Heart right ventricle (tissue), 16 donors: ENCODE data around the gene TRAP1. TPM values are rescaled to one million over a fixed set of nuclear protein-coding genes. Genes with fewer than 3 reads are reported as not detected.

Source experiments
- ATAC-seq, 8 donors: fragments of 200-7000 bp; cut with Tn5 transposase; one replicate each; pipeline ENCODE4 v1.9.1; 2020; ENCODE audit warnings: mild to moderate bottlenecking in 8 of 8, moderate library complexity in 8 of 8, moderate number of reproducible peaks in 1 of 8
- DNase-seq, 2 donors: peaks; one replicate each; pipeline ENCODE4 v3.0.0-alpha.2; 2020
- H3K27ac ChIP-seq, 10 donors: fragments of 200-600 bp; sonication (generic) in 2 of 10; one replicate each; pipeline versions ENCODE4 v1.5.0 to v1.8.0; 2020 to 2022; ENCODE audit warnings: mild to moderate bottlenecking in 3 of 10
- H3K27me3 ChIP-seq, 7 donors: fragments of 200-600 bp; one replicate each; pipeline ENCODE4 v1.8.0; 2021 to 2022; ENCODE audit warnings: mild to moderate bottlenecking in 2 of 7
- H3K36me3 ChIP-seq, 9 donors: fragments of 200-600 bp; sonication (generic) in 1 of 9; one replicate each; pipeline versions ENCODE4 v1.5.0 to v1.8.0; 2020 to 2022; ENCODE audit warnings: mild to moderate bottlenecking in 2 of 9
- H3K4me1 ChIP-seq, 9 donors: fragments of 200-600 bp; sonication (generic) in 1 of 9; one replicate each; pipeline versions ENCODE4 v1.5.0 to v1.8.0; 2020 to 2022; ENCODE audit warnings: mild to moderate bottlenecking in 4 of 9
- H3K4me3 ChIP-seq, 10 donors: fragments of 200-600 bp; sonication (generic) in 2 of 10; one replicate each; pipeline versions ENCODE4 v1.5.0 to v1.8.0; 2020 to 2022; ENCODE audit warnings: mild to moderate bottlenecking in 7 of 10, moderate library complexity in 2 of 10
- H3K9me3 ChIP-seq, 11 donors: fragments of 200-600 bp in 10 of 11; sonication (generic) in 2 of 11; one replicate each; pipeline versions ENCODE4 v1.5.0 to v1.8.0; 2013 to 2022; ENCODE audit warnings: mild to moderate bottlenecking in 2 of 11, control low read depth in 1 of 11, moderate library complexity in 1 of 11
- CTCF ChIP-seq, 9 donors: fragments of 200-600 bp; sonication (generic) in 2 of 9; IDR thresholded peaks; one replicate each; pipeline versions ENCODE4 v1.5.0 to v1.8.0; 2021 to 2022; ENCODE audit warnings: antibody characterized with exemption in 9 of 9, mild to moderate bottlenecking in 5 of 9, moderate library complexity in 1 of 9
- WGBS, 2 donors: extraction: QIAGEN DNeasy Blood & Tissue Kit; methylation state at CpG; one replicate each; pipeline ENCODE4 v1.1.7; 2013; ENCODE audit warnings: inconsistent platforms in 1 of 2; 5-methylcytosine and 5-hydroxymethylcytosine counted together
- intact Hi-C, 10 donors: fragments of 100-400 bp; cut with DNase I; formaldehyde crosslinking; loops; one replicate each; pipeline versions ENCODE4 v1.11.1 to v1.14.2; 2022
- polyA plus RNA-seq, 2 donors: library from polyadenylated mRNA; stranded (reverse); fragments of 200-250 nt; gene quantifications; one replicate each; pipeline ENCODE4 v1.2.3, GENCODE V29; 2013
- total RNA-seq, 10 donors: library from RNA; stranded (reverse); fragmentation: NEBNext Ultra II Directional in 3 of 10; extraction: Animal tissue kit (Norgen Biotek cat#: 25700) in 3 of 10; gene quantifications; one replicate each; pipeline versions ENCODE4 v1.2.1 to v1.2.4, GENCODE V29; 2021 to 2023
- donor health status: Arrhythmogenic right ventricular cardiomyopathy.
- donor health status: ischemic (EF 13 %, LVEDD 7.1; RV severe dilation, severe dysfunction).
- donor health status: healthy with polysubstance abuse.
- donor health status: DM: no; HTN: yes; CAD: no.
- donor health status: DM: no; HTN: no; CAD: no.
- donor health status: ischemic (EF 25% LVEDD 6.9; RV normal size, moderate dysfunction).
- donor health status: ischemic (EF 25% LVEDD 5.7; RV mildly dilated, moderate dysfunction).
- donor health status: healthy.
- donor health status: DM: yes; HTN: yes; CAD: no.
- donor health status: Ischemic cardiomyopathy.
- donor health status: ischemic (EF 35%, LVEDD 5.7; RV mildly dilated, moderate dysfunction).
- donor health status: nonischemic (EF 11% LVEDD 7.7; RV severe dilation, severe dysfunction).
- donor health status: DM: yes; HTN: yes; CAD: no.
- donor health status: PGD.
- donor health status: ischemic (EF 29% LVEDD 5.4; RV normal size, mild dysfunction).
- donor health status: nonischemic (EF 23%, LVEDD 6.1; RV moderate dilation, normal function).

TRAP1 gene
- total and polyA plus RNA-seq, 12 donors, result 57.3 to 148 (median 120) TPM

GRCh38 chr16:3674513-3675295, 42.6 kb downstream of the TRAP1 start:
- no peak overlapping the region for H3K4me3 ChIP-seq
- ATAC-seq (no peak), DNase-seq (no peak)
- H3K4me1 ChIP-seq, result peaks cover 0 to 27% (median 16%) of the 10 kb centered on the region in 9 donors
- no peak overlapping the region for H3K27ac ChIP-seq
- no peaks in the 10 kb centered on the region for H3K27me3 ChIP-seq
- 90 to 91% methylated on average over 34 of the region's 34 CpGs for WGBS, 2 donors
- TF ChIP-seq CTCF (IDR thresholded peaks at IDR 0.05), result no peak
- H3K36me3 ChIP-seq, result peaks cover 0 to 93% (median 23%) of the 10 kb centered on the region in 9 donors
- intact Hi-C loops, result no loop called here
- H3K9me3 ChIP-seq, result no peaks in the 10 kb centered on the region

- DNase-seq (no peak), ATAC-seq (no peak)
- intact Hi-C loops, result no loop called here
- H3K27ac ChIP-seq, result no peak overlapping the region
- H3K4me3 ChIP-seq, result no peak overlapping the region
- TF ChIP-seq CTCF (IDR thresholded peaks at IDR 0.05), result no peak
- H3K4me1 ChIP-seq, result peaks cover 0 to 27% (median 16%) of the 10 kb centered on the region in 9 donors
- no peaks in the 10 kb centered on the region for H3K27me3 ChIP-seq
- WGBS, 2 donors, result 92 to 96% methylated on average over 13 of the region's 13 CpGs
- no peaks in the 10 kb centered on the region for H3K9me3 ChIP-seq
- H3K36me3 ChIP-seq, result peaks cover 0 to 90% (median 21%) of the 10 kb centered on the region in 9 donors
These were observed 43.5 kb downstream of the TRAP1 start for GRCh38 chr16:3673676-3674377.

- intact Hi-C loops, result no loop called here
- 96 to 97% methylated on average over 18 of the region's 18 CpGs for WGBS, 2 donors
- ATAC-seq (no peak), DNase-seq (no peak)
- peaks cover 0 to 90% (median 20%) of the 10 kb centered on the region in 9 donors for H3K36me3 ChIP-seq
- no peak overlapping the region for H3K27ac ChIP-seq
- no peaks in the 10 kb centered on the region for H3K27me3 ChIP-seq
- no peak overlapping the region for H3K4me3 ChIP-seq
- no peaks in the 10 kb centered on the region for H3K9me3 ChIP-seq
- TF ChIP-seq CTCF (IDR thresholded peaks at IDR 0.05), result no peak
- H3K4me1 ChIP-seq, result peaks cover 0 to 27% (median 16%) of the 10 kb centered on the region in 9 donors
These were observed 44.1 kb downstream of the TRAP1 start for GRCh38 chr16:3673201-3673600.

- Histone ChIP-seq H3K27me3 (no peaks in the 10 kb centered on the region), H3K36me3 (peaks cover 0 to 85% (median 14%) of the 10 kb centered on the region in 9 donors), H3K9me3 (no peaks in the 10 kb centered on the region), H3K27ac (no peak overlapping the region), H3K4me1 (peaks cover 0 to 24% (median 16%) of the 10 kb centered on the region in 9 donors), H3K4me3 (no peak overlapping the region)
- intact Hi-C loops, result no loop called here
- no peak for DNase-seq
- no peak for ATAC-seq
- no peak for TF ChIP-seq CTCF (IDR thresholded peaks at IDR 0.05)
- WGBS, 2 donors, result 96 to 97% methylated on average over 26 of the region's 26 CpGs
These were observed 44.7 kb downstream of the TRAP1 start for GRCh38 chr16:3672571-3673041.
